H1 (cell line): ENCODE measurements around the gene CRHBP. TPM values are rescaled to one million over a fixed set of nuclear protein-coding genes. Genes with fewer than 3 reads are reported as not detected.

Experiments used
- ASH2L ChIP-seq: fragments of 200-600, 300-600 bp; sonication (generic); IDR thresholded peaks from one replicate; pipeline ENCODE4 v1.7.1; 2017; ENCODE audit warnings: low read length
- CHD7 ChIP-seq: fragments of 300-600 bp; sonication (generic); IDR thresholded peaks from 2 replicates; pipeline ENCODE4 v1.7.1; 2012; ENCODE audit warnings: low read length, moderate library complexity, mild to moderate bottlenecking, inconsistent platforms; ENCODE audit not compliant: insufficient replicate concordance
- EGR1 ChIP-seq: IDR thresholded peaks from 2 replicates; pipeline ENCODE4 v1.6.1; 2011; ENCODE audit warnings: low read depth, low read length, borderline replicate concordance
- GABPA ChIP-seq: IDR thresholded peaks from 2 replicates; pipeline ENCODE4 v1.6.1; 2011; ENCODE audit warnings: mild to moderate bottlenecking, low read length, moderate library complexity, borderline replicate concordance; ENCODE audit not compliant: insufficient read depth
- POLR2AphosphoS5 ChIP-seq: IDR thresholded peaks from 2 replicates; pipeline ENCODE4 v1.6.1; 2011; ENCODE audit warnings: low read depth, low read length
- polyA plus RNA-seq, 7 experiments: library from polyadenylated mRNA; depleted of rRNA in 3 of 7; stranded (reverse) in 5 of 7; unstranded in 2 of 7; fragments of >200 nt in 5 of 7; fragments of 200-250 nt in 2 of 7; gene quantifications; 1 replicate in 5 of 7; 2 replicates in 1 of 7; 4 replicates in 1 of 7; pipeline versions ENCODE4 v1.2.1 to v1.2.3, GENCODE V29; 2011 to 2013; ENCODE audit warnings: missing spikeins in 2 of 7, mixed read lengths in 2 of 7
- total RNA-seq: library from RNA; stranded (reverse); fragmentation: NEBNext Ultra II Directional; extraction: Animal tissue kit (Norgen Biotek cat#: 25700); gene quantifications from 2 replicates; pipeline ENCODE4 v1.2.1, GENCODE V29; 2021

The CRHBP gene
- total and polyA plus RNA-seq, 2 of the 8 experiments (the other 6 are each of a cell fraction or from before 2014, with no cell fraction given), result 0.30 TPM; not detected in 1

GRCh38 chr5:76960004-76960625 is 7.3 kb downstream of the CRHBP start (continued):
- TF ChIP-seq CHD7 (no peak), EGR1 (no peak), GABPA (no peak), POLR2AphosphoS5 (no peak), ASH2L (no peak)
